HL-60 (cell line): ENCODE data around the gene MTM1.

Experiments used
- DNase-seq, 2 experiments: peaks; one replicate each; pipeline ENCODE4 v3.0.0-alpha.2; 2010 to 2020; ENCODE audit warnings: low read depth in 1 of 2, low spot score in 1 of 2
- H3K27ac ChIP-seq: fragments of 250-450 bp; sonication (Bioruptor Pico); replicated peaks from 2 replicates; pipeline ENCODE4 v1.5.1; 2020; ENCODE audit warnings: mild to moderate bottlenecking, moderate library complexity
- H3K27me3 ChIP-seq: fragments of 250-450 bp; sonication (Bioruptor Pico); 2 replicates; pipeline ENCODE4 v1.5.1; 2021; ENCODE audit warnings: mild to moderate bottlenecking, moderate library complexity; ENCODE audit not compliant: insufficient read depth, poor library complexity, severe bottlenecking
- H3K4me3 ChIP-seq: replicated peaks from 2 replicates; pipeline ENCODE4 v1.5.1; 2011; ENCODE audit warnings: mild to moderate bottlenecking, control low read depth, low read length; ENCODE audit not compliant: insufficient read depth
- GABPA ChIP-seq: IDR thresholded peaks from 2 replicates; pipeline ENCODE4 v1.6.1; 2012; ENCODE audit warnings: low read depth
- POLR2AphosphoS5 ChIP-seq: IDR thresholded peaks from 2 replicates; pipeline ENCODE4 v1.6.1; 2012; ENCODE audit warnings: low read depth
- REST ChIP-seq: IDR thresholded peaks from 2 replicates; pipeline ENCODE4 v1.6.1; 2012; ENCODE audit warnings: low read depth; ENCODE audit not compliant: insufficient replicate concordance
- SPI1 ChIP-seq: IDR thresholded peaks from 2 replicates; pipeline ENCODE4 v1.6.1; 2012; ENCODE audit warnings: low read depth, mild to moderate bottlenecking, borderline replicate concordance
- long read RNA-seq: library from polyadenylated mRNA; unstranded; transcript quantifications from one replicate; pipeline ENCODE4 v2.0.0, GENCODE V29; 2020
- TF ChIP-seq, protein P1 (sequence below): IDR thresholded peaks from one replicate; pipeline ENCODE4 v1.5.1; 2011; ENCODE audit warnings: low read length, control low read depth, inconsistent platforms; ENCODE audit not compliant: insufficient read depth

MTM1 gene
- long read RNA-seq, transcript MTM1-203 (15 exons, 3,593 nt), result major isoform, 76 of 104 reads
- long read RNA-seq, partial matches to known transcripts, result 12 of 104 reads
- long read RNA-seq, other reads (novel, unspliced or antisense), result 14 of 104 reads

GRCh38 chrX:150568320-150569154 is at the start of gene MTM1:
TSS of gene MTM1 (plus strand) at chrX:150568621. CDS start at chrX:150592615, 23,994 bp downstream.
- Histone ChIP-seq H3K27ac (peak within 1 kb of the TSS; percentile 94), H3K27me3 (no peaks in the 10 kb centered on the region), H3K4me3 (peak within 1 kb of the TSS; percentile 71)
- peak; percentile 82 to 94 for DNase-seq
- no peak for TF ChIP-seq REST
- no peak for TF ChIP-seq SPI1
- TF ChIP-seq POLR2AphosphoS5, result no peak; the same call in 1 of the 2 replicates
- no peak for TF ChIP-seq GABPA
- TF ChIP-seq, protein P1, sequence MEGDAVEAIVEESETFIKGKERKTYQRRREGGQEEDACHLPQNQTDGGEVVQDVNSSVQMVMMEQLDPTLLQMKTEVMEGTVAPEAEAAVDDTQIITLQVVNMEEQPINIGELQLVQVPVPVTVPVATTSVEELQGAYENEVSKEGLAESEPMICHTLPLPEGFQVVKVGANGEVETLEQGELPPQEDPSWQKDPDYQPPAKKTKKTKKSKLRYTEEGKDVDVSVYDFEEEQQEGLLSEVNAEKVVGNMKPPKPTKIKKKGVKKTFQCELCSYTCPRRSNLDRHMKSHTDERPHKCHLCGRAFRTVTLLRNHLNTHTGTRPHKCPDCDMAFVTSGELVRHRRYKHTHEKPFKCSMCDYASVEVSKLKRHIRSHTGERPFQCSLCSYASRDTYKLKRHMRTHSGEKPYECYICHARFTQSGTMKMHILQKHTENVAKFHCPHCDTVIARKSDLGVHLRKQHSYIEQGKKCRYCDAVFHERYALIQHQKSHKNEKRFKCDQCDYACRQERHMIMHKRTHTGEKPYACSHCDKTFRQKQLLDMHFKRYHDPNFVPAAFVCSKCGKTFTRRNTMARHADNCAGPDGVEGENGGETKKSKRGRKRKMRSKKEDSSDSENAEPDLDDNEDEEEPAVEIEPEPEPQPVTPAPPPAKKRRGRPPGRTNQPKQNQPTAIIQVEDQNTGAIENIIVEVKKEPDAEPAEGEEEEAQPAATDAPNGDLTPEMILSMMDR, result no peak

DNA sequence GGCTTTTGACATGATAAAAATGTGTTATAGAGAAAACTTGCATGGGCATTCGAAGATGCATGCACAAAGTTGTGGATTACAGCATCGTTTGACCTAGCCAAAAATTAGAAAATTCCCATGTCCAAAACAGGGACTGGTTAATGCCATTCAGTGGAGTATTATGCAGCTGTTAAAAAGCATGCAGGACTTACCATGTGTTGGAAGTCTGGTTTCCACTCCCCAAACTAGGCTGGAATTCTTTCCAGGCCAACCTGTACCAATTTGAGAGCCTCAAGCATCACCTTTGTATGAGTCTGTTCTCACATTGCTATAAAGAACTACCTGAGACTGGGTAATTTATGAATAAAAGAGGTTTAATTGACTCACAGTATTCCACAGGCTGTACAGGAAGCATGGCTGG is 45.9 kb upstream of the MTM1 start:
- TF ChIP-seq SPI1, result no peak
- TF ChIP-seq, protein P1, result no peak
- no peak for TF ChIP-seq REST

DNA sequence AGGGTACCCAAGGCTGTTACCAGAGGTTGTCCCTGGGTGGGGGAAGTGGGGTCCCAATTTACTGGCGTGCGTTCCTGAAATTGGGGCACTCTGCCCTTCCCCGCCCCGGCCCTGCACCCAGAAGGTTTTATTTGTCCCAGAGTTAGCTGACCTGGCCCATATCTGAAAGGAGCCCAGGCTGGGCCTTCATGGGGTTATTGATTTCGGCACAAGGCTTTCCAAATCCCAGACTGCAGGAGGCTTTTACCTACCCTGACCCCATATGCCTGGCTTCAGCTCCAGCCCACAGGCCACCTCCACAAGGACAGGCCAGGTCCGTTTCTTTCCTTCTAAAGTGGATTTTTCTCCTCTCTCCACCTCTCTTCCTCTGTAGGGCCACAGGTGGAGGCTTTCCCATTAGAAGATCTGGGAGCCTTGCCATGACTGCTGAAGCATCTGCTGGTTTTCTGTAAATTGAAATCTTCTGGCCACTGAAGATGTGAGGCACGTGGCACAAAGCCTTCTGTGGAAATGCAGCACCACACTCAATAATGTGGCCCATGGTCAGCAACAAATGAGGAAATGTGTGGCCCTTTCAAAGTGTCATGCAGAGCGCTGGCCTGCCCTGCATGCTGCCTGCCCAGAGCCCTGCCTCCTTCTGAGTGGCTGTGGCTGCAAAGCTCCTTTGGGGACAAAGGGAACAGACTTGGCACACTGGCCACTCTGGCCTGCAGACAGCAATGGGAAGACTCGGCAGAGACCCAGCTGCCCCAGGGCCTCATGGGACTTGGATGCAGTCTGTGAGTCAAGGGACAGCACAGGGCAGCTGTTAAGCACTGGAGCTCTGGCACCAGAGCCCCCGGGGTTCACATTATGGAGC is 43.1 kb upstream of the MTM1 start:
- TF ChIP-seq, protein P1, result no peak
- TF ChIP-seq REST (no peak), SPI1 (no peak), POLR2AphosphoS5 (no peak), GABPA (no peak)

More for the DNA sequence above, 45.9 kb upstream of the MTM1 start:
- no peak overlapping the region for H3K4me3 ChIP-seq
- no peak for DNase-seq
- no peaks in the 10 kb centered on the region for H3K27me3 ChIP-seq
- no peak overlapping the region for H3K27ac ChIP-seq

More for the DNA sequence above, 43.1 kb upstream of the MTM1 start:
- no peak overlapping the region for H3K27ac ChIP-seq
- DNase-seq, result no peak
- H3K27me3 ChIP-seq, result no peaks in the 10 kb centered on the region
- H3K4me3 ChIP-seq, result no peak overlapping the region
